ENCODE measurements around the gene SLC15A4. TPM values are rescaled to one million over a fixed set of nuclear protein-coding genes. Genes with fewer than 3 reads are reported as not detected.
A peak's percentile ranks its signal among the peaks of the same experiment; 100 is the strongest.

Gene SLC15A4
- 18.2 TPM for polyA plus RNA-seq (2013, experiment 1 of 2)
- polyA plus RNA-seq (2013, experiment 2 of 2): 16.5 TPM

DNA sequence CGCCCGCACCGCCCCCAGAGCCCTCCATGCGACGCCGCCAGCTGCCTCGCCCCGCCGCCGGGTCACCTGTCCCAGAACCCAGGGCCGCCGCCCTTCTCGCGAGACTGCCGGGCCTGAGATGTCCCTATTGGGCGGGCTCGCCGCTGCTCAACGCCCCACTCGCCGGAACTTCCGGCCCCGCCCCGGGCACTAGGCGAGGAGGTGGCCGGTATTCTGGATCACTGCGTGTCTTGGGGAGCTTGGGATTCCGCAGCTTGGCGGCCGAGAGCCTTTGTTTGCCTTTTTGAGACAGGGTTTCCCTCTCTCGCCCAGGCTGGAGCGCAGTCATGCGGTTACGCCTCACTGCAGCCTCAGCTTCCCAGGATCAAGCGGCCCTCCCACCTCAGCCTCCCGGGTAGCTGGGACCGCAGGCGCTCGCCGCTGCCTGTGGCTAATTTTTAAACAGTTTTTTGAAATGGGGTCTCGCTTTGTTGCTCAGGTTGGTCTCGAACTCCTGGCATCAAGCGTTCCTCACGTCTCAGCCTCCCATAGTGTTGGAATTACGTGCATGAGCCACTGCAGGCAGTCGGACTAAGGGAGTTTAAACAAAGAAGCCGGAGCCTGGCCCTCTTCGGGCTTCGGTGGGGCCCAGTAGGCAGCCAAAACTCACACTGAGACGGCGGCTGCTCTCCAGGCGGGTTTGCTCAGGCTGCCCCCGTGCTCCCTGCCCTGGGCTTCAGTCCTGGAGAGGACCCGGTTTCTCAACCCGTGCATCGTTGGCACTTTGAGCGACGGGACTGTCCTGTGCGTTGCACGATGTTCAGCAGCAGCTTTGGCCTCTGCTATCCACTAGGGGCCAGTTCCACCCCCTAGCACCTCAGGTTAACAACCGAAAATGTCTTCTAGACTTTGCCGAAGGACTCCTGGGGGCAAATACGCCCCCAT is at the start of gene SLC15A4:
SLC15A4 (minus strand) TSS at position 43 of the 924 bp plus-strand sequence; CDS start at position 28, 15 bp downstream.
- Histone ChIP-seq H3K27ac (ENCODE audit: low read depth, low read length, severe bottlenecking) (peak within 1 kb of the TSS; percentile 87), H3K9me3 (ENCODE audit: control insufficient read depth, low read length) (no peaks in the 10 kb centered on the region), H3K4me1 (ENCODE audit: control insufficient read depth, insufficient read depth, low read length, poor library complexity, severe bottlenecking) (peaks cover 4% of the 10 kb centered on the region), H3K36me3 (ENCODE audit: control insufficient read depth, insufficient read depth, low read length) (peaks cover 19% of the 10 kb centered on the region), H3K4me3 (ENCODE audit: extremely low read depth, insufficient read depth, low read length, poor library complexity, severe bottlenecking) (peak within 1 kb of the TSS; percentile 71)
- 9% methylated on average over 49 to 61 of the region's 63 CpGs for WGBS, 2 experiments (ENCODE audit: insufficient coverage in 2 of 2)

DNA sequence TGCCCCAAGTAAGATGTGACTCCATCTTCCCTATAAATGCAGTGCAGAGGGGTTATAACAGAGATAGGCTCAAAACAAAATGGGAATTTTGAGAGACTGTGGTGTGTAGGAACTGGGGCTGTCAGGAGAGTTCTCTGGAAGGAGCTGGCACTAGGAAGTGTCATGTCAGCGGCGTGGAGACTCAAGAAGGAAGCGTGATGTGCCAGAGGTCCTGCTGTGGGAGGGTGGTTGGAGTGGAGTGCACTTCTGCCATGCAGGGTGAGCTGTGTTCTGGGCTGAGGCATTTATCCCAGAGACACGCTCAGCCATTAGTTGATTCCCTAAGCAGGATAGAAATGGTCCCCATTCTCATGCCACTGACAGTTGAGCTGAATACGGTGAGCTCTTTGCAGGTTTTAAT is 48.5 kb upstream of the SLC15A4 start:
- Histone ChIP-seq H3K4me1 (ENCODE audit: control insufficient read depth, insufficient read depth, low read length, poor library complexity, severe bottlenecking) (no peaks in the 10 kb centered on the region), H3K9me3 (ENCODE audit: control insufficient read depth, low read length) (peaks cover 3% of the 10 kb centered on the region), H3K27ac (ENCODE audit: low read depth, low read length, severe bottlenecking) (no peak overlapping the region), H3K4me3 (ENCODE audit: extremely low read depth, insufficient read depth, low read length, poor library complexity, severe bottlenecking) (no peak overlapping the region), H3K36me3 (ENCODE audit: control insufficient read depth, insufficient read depth, low read length) (no peaks in the 10 kb centered on the region)
- WGBS, 2 experiments (ENCODE audit: insufficient coverage in 2 of 2): 88 to 91% methylated on average over 4 to 5 of the region's 5 CpGs

DNA sequence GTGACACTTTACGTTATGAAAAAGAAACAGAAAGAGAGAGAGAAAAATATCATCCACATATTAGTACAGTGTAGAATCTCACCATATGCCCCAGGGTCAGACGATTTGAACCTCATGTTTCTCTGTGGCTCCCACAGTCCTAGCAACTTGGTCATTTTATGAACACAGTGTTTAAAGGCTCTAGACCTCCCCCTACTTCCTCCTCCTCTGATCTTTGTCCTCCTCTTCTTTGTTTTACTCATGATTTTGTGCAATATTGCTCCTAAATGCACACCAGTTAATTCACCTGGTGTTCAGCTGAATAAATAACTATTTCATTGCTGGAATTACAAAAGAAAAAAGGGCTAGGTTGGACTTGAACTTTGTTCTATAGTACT is 47.7 kb upstream of the SLC15A4 start:
- WGBS, 2 experiments (ENCODE audit: insufficient coverage in 2 of 2): 80 to 89% methylated on average over 1 of the region's 2 CpGs

DNA sequence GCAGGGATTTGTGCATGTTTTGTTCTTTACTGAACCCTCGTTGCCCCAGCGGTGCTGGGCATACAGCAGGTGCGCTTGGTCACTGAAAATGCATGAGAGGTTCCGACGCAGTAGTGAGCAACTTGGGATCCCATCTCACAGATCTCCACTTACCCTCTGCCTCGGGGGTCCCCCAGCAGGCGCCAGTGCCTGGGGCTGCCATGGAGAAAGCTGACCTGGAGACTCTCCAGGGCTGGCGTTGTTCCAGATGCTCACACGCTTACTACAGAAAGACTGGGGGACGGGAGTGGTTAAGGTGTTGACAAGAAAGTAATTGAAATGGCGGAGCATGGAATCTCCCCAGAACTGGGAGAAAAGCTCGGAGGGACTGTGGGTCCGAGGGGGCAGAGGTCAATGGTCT is 43.7 kb upstream of the SLC15A4 start:
- Histone ChIP-seq H3K36me3 (ENCODE audit: control insufficient read depth, insufficient read depth, low read length) (no peaks in the 10 kb centered on the region), H3K4me3 (ENCODE audit: extremely low read depth, insufficient read depth, low read length, poor library complexity, severe bottlenecking) (no peak overlapping the region), H3K27ac (ENCODE audit: low read depth, low read length, severe bottlenecking) (no peak overlapping the region), H3K9me3 (ENCODE audit: control insufficient read depth, low read length) (no peaks in the 10 kb centered on the region), H3K4me1 (ENCODE audit: control insufficient read depth, insufficient read depth, low read length, poor library complexity, severe bottlenecking) (no peaks in the 10 kb centered on the region)
- WGBS, 2 experiments (ENCODE audit: insufficient coverage in 2 of 2): 96 to 98% methylated on average over 11 to 13 of the region's 13 CpGs

More for the DNA sequence above, 47.7 kb upstream of the SLC15A4 start:
- H3K4me1 ChIP-seq (ENCODE audit: control insufficient read depth, insufficient read depth, low read length, poor library complexity, severe bottlenecking): no peaks in the 10 kb centered on the region
- H3K4me3 ChIP-seq (ENCODE audit: extremely low read depth, insufficient read depth, low read length, poor library complexity, severe bottlenecking): no peak overlapping the region
- no peaks in the 10 kb centered on the region for H3K36me3 ChIP-seq (ENCODE audit: control insufficient read depth, insufficient read depth, low read length)
- no peak overlapping the region for H3K27ac ChIP-seq (ENCODE audit: low read depth, low read length, severe bottlenecking)
- H3K9me3 ChIP-seq (ENCODE audit: control insufficient read depth, low read length): peaks cover 3% of the 10 kb centered on the region

- Histone ChIP-seq H3K27ac (ENCODE audit: low read depth, low read length, severe bottlenecking) (no peak overlapping the region), H3K36me3 (ENCODE audit: control insufficient read depth, insufficient read depth, low read length) (no peaks in the 10 kb centered on the region), H3K9me3 (ENCODE audit: control insufficient read depth, low read length) (no peaks in the 10 kb centered on the region), H3K4me3 (ENCODE audit: extremely low read depth, insufficient read depth, low read length, poor library complexity, severe bottlenecking) (no peak overlapping the region), H3K4me1 (ENCODE audit: control insufficient read depth, insufficient read depth, low read length, poor library complexity, severe bottlenecking) (no peaks in the 10 kb centered on the region)
- WGBS, 2 experiments (ENCODE audit: insufficient coverage in 2 of 2): 82 to 86% methylated on average over 9 of the region's 9 CpGs
Observed at GRCh38 chr12:128864516-128865186, 40.9 kb upstream of the SLC15A4 start.

- WGBS, 2 experiments (ENCODE audit: insufficient coverage in 2 of 2): 87 to 90% methylated on average over 11 of the region's 11 CpGs
- no peaks in the 10 kb centered on the region for H3K4me1 ChIP-seq (ENCODE audit: control insufficient read depth, insufficient read depth, low read length, poor library complexity, severe bottlenecking)
- H3K4me3 ChIP-seq (ENCODE audit: extremely low read depth, insufficient read depth, low read length, poor library complexity, severe bottlenecking): no peak overlapping the region
- no peaks in the 10 kb centered on the region for H3K36me3 ChIP-seq (ENCODE audit: control insufficient read depth, insufficient read depth, low read length)
- no peak overlapping the region for H3K27ac ChIP-seq (ENCODE audit: low read depth, low read length, severe bottlenecking)
- no peaks in the 10 kb centered on the region for H3K9me3 ChIP-seq (ENCODE audit: control insufficient read depth, low read length)
Observed at GRCh38 chr12:128863957-128864356, 40.2 kb upstream of the SLC15A4 start.

DNA sequence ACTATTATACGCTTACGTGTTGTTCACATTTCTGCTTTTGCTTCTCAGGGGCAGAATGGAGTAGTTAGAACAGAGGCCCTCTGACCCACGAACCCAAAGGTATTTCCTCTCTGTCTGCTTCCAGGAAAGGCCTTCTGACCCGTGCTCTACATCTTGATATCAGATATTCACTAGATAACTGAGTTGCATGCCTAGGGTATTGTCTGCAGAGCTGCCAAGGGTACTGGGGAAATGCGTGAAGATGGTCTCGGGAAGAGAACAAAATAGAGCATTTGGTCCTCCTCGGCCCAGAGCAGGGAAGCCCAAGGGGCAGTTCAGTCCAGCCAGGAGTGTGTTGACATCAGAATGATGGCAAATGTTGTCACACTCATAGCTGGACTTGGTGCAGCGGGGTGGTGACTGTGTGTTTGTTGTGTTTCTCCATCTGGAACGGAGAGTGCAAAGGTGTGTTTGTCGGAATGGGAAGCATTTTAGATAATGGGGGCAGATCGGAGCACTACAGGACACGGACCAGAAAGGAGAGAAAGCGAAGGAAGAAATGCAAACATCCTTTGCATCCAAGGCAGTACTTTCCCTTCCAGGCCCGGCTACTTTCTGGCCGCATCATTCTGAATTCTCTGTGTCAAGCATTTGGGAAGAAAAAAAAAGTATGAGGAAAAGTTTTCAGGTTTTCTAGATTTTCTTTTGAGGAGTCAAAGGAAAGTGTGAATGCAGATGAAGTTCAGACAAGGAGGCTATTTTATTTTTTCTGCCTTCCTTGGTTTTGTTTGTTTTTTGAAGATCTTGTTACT is 37.7 kb upstream of the SLC15A4 start:
- H3K4me1 ChIP-seq (ENCODE audit: control insufficient read depth, insufficient read depth, low read length, poor library complexity, severe bottlenecking): no peaks in the 10 kb centered on the region
- H3K27ac ChIP-seq (ENCODE audit: low read depth, low read length, severe bottlenecking): no peak overlapping the region
- 84 to 95% methylated on average over 8 to 10 of the region's 15 CpGs for WGBS, 2 experiments (ENCODE audit: insufficient coverage in 2 of 2)
- H3K36me3 ChIP-seq (ENCODE audit: control insufficient read depth, insufficient read depth, low read length): no peaks in the 10 kb centered on the region
- H3K9me3 ChIP-seq (ENCODE audit: control insufficient read depth, low read length): no peaks in the 10 kb centered on the region
- H3K4me3 ChIP-seq (ENCODE audit: extremely low read depth, insufficient read depth, low read length, poor library complexity, severe bottlenecking): no peak overlapping the region

DNA sequence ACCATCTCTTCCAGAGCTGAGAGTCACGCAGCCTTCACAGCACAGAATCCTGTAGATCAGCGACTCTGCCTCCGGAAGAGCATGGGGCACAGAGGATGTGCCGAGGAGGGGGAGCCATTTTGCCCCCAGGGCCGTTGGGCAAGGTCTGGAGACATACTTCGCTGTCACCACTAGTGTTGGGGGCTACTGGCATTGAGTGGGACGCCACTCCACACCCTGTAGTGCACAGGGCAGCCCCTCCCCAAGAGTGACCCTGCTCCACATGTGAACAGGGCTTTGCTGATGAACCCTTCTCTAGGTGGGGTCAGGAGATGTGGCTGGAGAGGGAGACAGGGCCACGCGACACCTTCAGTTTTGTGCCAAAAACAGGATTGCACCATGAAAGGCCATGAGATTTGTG is 35.6 kb upstream of the SLC15A4 start:
- no peaks in the 10 kb centered on the region for H3K36me3 ChIP-seq (ENCODE audit: control insufficient read depth, insufficient read depth, low read length)
- no peaks in the 10 kb centered on the region for H3K4me1 ChIP-seq (ENCODE audit: control insufficient read depth, insufficient read depth, low read length, poor library complexity, severe bottlenecking)
- no peak overlapping the region for H3K4me3 ChIP-seq (ENCODE audit: extremely low read depth, insufficient read depth, low read length, poor library complexity, severe bottlenecking)
- no peak overlapping the region for H3K27ac ChIP-seq (ENCODE audit: low read depth, low read length, severe bottlenecking)
- WGBS, 2 experiments (ENCODE audit: insufficient coverage in 2 of 2): 74 to 89% methylated on average over 9 of the region's 9 CpGs
- H3K9me3 ChIP-seq (ENCODE audit: control insufficient read depth, low read length): no peaks in the 10 kb centered on the region

GRCh38 chr12:128857133-128857763 is 33.5 kb upstream of the SLC15A4 start:
- Histone ChIP-seq H3K36me3 (ENCODE audit: control insufficient read depth, insufficient read depth, low read length) (no peaks in the 10 kb centered on the region), H3K4me3 (ENCODE audit: extremely low read depth, insufficient read depth, low read length, poor library complexity, severe bottlenecking) (no peak overlapping the region), H3K9me3 (ENCODE audit: control insufficient read depth, low read length) (no peaks in the 10 kb centered on the region), H3K4me1 (ENCODE audit: control insufficient read depth, insufficient read depth, low read length, poor library complexity, severe bottlenecking) (no peaks in the 10 kb centered on the region), H3K27ac (ENCODE audit: low read depth, low read length, severe bottlenecking) (no peak overlapping the region)
- WGBS, 2 experiments (ENCODE audit: insufficient coverage in 2 of 2): 89 to 94% methylated on average over 5 of the region's 9 CpGs

DNA sequence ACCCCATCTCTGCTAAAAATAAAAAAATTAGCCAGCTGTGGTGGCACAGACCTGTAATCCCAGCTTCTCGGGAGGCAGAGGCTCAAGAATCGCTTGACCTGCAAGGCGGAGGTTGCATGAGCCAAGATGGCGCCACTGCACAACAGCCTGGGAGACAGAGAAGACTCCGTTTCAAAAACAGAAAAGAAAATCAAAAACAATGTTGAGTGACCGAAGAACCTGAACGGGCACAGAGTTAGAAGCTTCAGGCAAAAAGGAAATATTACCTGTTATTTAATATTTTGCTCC is 33.0 kb upstream of the SLC15A4 start:
- Histone ChIP-seq H3K4me1 (ENCODE audit: control insufficient read depth, insufficient read depth, low read length, poor library complexity, severe bottlenecking) (no peaks in the 10 kb centered on the region), H3K36me3 (ENCODE audit: control insufficient read depth, insufficient read depth, low read length) (no peaks in the 10 kb centered on the region), H3K4me3 (ENCODE audit: extremely low read depth, insufficient read depth, low read length, poor library complexity, severe bottlenecking) (no peak overlapping the region), H3K27ac (ENCODE audit: low read depth, low read length, severe bottlenecking) (no peak overlapping the region), H3K9me3 (ENCODE audit: control insufficient read depth, low read length) (no peaks in the 10 kb centered on the region)
- WGBS, 2 experiments (ENCODE audit: insufficient coverage in 2 of 2): 98% methylated on average over 5 to 7 of the region's 7 CpGs
